Measurements from ENCODE around the gene BABAM2. TPM values are rescaled to one million over a fixed set of nuclear protein-coding genes. Genes with fewer than 3 reads are reported as not detected.
A peak's percentile ranks its signal among the peaks of the same experiment; 100 is the strongest.

Gene BABAM2
- total RNA-seq, 1 experiment from 2014 or later = 16.3 TPM

DNA sequence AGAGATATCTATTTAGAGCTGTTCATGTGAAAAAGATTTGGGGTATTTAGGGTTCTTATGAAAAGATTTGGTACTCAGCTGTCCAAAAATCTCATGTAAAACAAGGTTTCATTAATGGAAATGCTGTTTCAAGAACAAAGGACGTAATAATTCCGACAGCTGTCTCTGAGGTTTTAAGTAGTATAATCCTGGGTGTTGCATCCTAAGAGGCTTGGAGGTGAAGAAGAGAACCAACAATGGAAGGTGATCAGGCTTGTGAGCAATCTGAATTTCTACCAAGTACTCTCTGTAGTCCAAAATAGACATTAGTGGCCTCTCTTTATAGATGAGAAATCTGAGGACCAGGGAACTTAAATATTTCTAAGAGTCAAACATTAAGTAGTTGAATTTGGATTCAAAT is 205.1 kb downstream of the BABAM2 start:
- Histone ChIP-seq H3K9me2 (replicated peaks; ENCODE audit: low read length) (0 out of 2 replicates have a peak, but pooled peaks cover 2% of the 10 kb centered on the region), H3K36me3 (ENCODE audit: low read depth, low read length) (no peaks in the 10 kb centered on the region), H3K27ac (ENCODE audit: low read length) (no peak overlapping the region), H3K27me3 (ENCODE audit: low read length) (no peaks in the 10 kb centered on the region), H3K79me2 (ENCODE audit: low read length) (no peaks in the 10 kb centered on the region), H3K4me3 (ENCODE audit: low read length) (no peak overlapping the region), H3F3A (ENCODE audit: low read length, unreplicated experiment) (no peaks in the 10 kb centered on the region), H3K9me3 (ENCODE audit: low read length) (no peaks in the 10 kb centered on the region), H4K20me1 (ENCODE audit: low read length) (no peaks in the 10 kb centered on the region), H2AFZ (ENCODE audit: low read length) (no peak overlapping the region), H3K4me1 (ENCODE audit: insufficient read depth, low read length) (no peaks in the 10 kb centered on the region), H3K4me2 (ENCODE audit: low read length) (no peak overlapping the region), H3K9ac (ENCODE audit: low read length) (no peak overlapping the region)
- DNase-seq (no peak), ATAC-seq (no peak)
- intact Hi-C loops (cut with micrococcal nuclease) = no loop called here
- no TSS peak for BruUV-seq (replicated peaks)
- CTCF ChIA-PET = no interaction called here
- POLR2A ChIA-PET (ENCODE audit: unreplicated experiment) = no interaction called here
- TF ChIP-seq EZH2phosphoT487 (IDR thresholded peaks at IDR 0.05; ENCODE audit: borderline replicate concordance, low read length) (no peak), EZH2 (IDR thresholded peaks at IDR 0.05; ENCODE audit: low read length, unreplicated experiment) (no peak)
- TF ChIP-seq, protein P1, sequence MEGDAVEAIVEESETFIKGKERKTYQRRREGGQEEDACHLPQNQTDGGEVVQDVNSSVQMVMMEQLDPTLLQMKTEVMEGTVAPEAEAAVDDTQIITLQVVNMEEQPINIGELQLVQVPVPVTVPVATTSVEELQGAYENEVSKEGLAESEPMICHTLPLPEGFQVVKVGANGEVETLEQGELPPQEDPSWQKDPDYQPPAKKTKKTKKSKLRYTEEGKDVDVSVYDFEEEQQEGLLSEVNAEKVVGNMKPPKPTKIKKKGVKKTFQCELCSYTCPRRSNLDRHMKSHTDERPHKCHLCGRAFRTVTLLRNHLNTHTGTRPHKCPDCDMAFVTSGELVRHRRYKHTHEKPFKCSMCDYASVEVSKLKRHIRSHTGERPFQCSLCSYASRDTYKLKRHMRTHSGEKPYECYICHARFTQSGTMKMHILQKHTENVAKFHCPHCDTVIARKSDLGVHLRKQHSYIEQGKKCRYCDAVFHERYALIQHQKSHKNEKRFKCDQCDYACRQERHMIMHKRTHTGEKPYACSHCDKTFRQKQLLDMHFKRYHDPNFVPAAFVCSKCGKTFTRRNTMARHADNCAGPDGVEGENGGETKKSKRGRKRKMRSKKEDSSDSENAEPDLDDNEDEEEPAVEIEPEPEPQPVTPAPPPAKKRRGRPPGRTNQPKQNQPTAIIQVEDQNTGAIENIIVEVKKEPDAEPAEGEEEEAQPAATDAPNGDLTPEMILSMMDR (conservative IDR thresholded peaks at IDR 0.05; ENCODE audit: low read depth, low read length) = no peak

DNA sequence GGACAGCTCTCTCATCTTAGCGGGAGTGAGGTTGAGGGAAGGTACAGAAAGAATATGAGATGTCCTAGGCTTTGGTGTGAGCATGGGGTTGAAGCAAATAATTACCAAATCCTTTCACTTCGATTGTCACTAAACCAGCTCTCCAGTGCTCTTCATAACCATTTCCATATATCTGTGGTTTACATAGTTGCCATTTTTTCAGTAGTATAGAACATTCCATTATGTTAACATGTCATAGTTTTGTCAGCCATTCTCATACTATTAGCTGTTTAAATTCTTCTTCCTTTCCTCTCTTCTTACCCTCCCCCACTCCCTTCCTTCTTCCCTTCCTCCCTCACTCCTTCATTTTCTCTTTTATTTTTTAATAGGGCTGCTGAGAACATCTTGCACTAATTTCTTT is 205.9 kb downstream of the BABAM2 start:
- no peak for ATAC-seq
- peak; percentile 9 for DNase-seq
- Histone ChIP-seq H3K9me2 (replicated peaks; ENCODE audit: low read length) (0 out of 2 replicates have a peak, but pooled peaks cover 2% of the 10 kb centered on the region), H3F3A (ENCODE audit: low read length, unreplicated experiment) (no peaks in the 10 kb centered on the region), H3K27me3 (ENCODE audit: low read length) (no peaks in the 10 kb centered on the region), H3K9me3 (ENCODE audit: low read length) (no peaks in the 10 kb centered on the region), H3K4me2 (ENCODE audit: low read length) (no peak overlapping the region), H4K20me1 (ENCODE audit: low read length) (no peaks in the 10 kb centered on the region), H3K4me1 (ENCODE audit: insufficient read depth, low read length) (no peaks in the 10 kb centered on the region), H3K9ac (ENCODE audit: low read length) (no peak overlapping the region), H3K36me3 (ENCODE audit: low read depth, low read length) (no peaks in the 10 kb centered on the region), H3K79me2 (ENCODE audit: low read length) (no peaks in the 10 kb centered on the region), H2AFZ (ENCODE audit: low read length) (no peak overlapping the region), H3K4me3 (ENCODE audit: low read length) (no peak overlapping the region), H3K27ac (ENCODE audit: low read length) (no peak overlapping the region)
- no peak for TF ChIP-seq EZH2phosphoT487 (IDR thresholded peaks at IDR 0.05; ENCODE audit: borderline replicate concordance, low read length)
- TF ChIP-seq EZH2 (IDR thresholded peaks at IDR 0.05; ENCODE audit: low read length, unreplicated experiment) = no peak
- TF ChIP-seq, protein P1 (conservative IDR thresholded peaks at IDR 0.05; ENCODE audit: low read depth, low read length) = no peak
- BruUV-seq (replicated peaks) = no TSS peak
- ChIA-PET POLR2A (ENCODE audit: unreplicated experiment) (no interaction called here), CTCF (no interaction called here)
- intact Hi-C loops (cut with micrococcal nuclease) = no loop called here

DNA sequence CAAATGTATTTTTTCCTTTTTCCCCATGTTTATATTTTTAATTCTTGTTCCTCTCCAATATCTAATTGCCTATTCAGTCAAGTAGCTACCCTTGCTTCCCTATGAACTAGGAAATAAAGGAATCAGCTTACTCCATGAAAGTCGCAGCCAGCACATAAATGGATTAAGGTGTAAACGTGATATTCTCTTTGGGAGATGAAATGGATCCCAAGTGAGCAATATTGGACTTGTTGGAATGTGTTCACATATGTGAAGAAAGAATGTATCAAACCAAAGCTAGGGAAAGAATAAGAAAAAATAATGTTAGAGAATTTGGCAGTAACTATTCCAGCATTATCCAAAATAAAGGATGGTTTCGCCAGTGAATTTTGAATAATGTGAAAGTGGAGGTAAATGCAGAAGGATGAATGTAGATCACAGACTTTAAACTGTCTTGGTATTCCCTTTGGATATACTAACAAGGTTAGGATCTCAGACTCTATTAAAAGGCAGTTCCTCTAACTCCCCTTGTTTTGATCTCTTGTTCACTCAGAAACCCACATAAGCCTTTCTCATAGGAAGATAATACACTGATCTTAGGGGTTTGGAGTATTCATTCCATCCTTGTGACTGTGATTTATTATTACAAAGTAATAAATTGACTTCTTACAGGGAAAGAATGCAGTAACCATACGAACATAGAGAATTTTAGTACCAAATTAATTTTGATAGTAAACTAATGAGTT is 208.1 kb downstream of the BABAM2 start:
- Histone ChIP-seq H2AFZ (ENCODE audit: low read length) (no peak overlapping the region), H4K20me1 (ENCODE audit: low read length) (no peaks in the 10 kb centered on the region), H3K9me3 (ENCODE audit: low read length) (no peaks in the 10 kb centered on the region), H3K9me2 (replicated peaks; ENCODE audit: low read length) (0 out of 2 replicates have a peak, but pooled peaks cover 2% of the 10 kb centered on the region), H3K27ac (ENCODE audit: low read length) (no peak overlapping the region), H3K27me3 (ENCODE audit: low read length) (no peaks in the 10 kb centered on the region), H3K4me3 (ENCODE audit: low read length) (no peak overlapping the region), H3K4me2 (ENCODE audit: low read length) (no peak overlapping the region), H3K79me2 (ENCODE audit: low read length) (no peaks in the 10 kb centered on the region), H3F3A (ENCODE audit: low read length, unreplicated experiment) (no peaks in the 10 kb centered on the region), H3K9ac (ENCODE audit: low read length) (no peak overlapping the region), H3K4me1 (ENCODE audit: insufficient read depth, low read length) (0 out of 2 replicates have a peak, but pooled peaks cover 5% of the 10 kb centered on the region), H3K36me3 (ENCODE audit: low read depth, low read length) (no peaks in the 10 kb centered on the region)
- CTCF ChIA-PET = interaction anchor here (0.6 kb wide), 1 partner anchor 819 kb away, joined by 3 read pairs; no protein-coding TSS in a partner anchor
- intact Hi-C loops (cut with micrococcal nuclease) = no loop called here
- no peak for TF ChIP-seq EZH2 (IDR thresholded peaks at IDR 0.05; ENCODE audit: low read length, unreplicated experiment)
- TF ChIP-seq EZH2phosphoT487 (IDR thresholded peaks at IDR 0.05; ENCODE audit: borderline replicate concordance, low read length) = no peak
- TF ChIP-seq, protein P1 (conservative IDR thresholded peaks at IDR 0.05; ENCODE audit: low read depth, low read length) = no peak
- no TSS peak for BruUV-seq (replicated peaks)
- ATAC-seq = no peak
- DNase-seq = no peak
- POLR2A ChIA-PET (ENCODE audit: unreplicated experiment) = no interaction called here

All from PC-3 (cell line).